Stimulated activated CD4-positive, alpha-beta T cell treated with anti-CD3 and anti-CD28 coated beads, Interleukin-1b, Interleukin-23, amount 100 ng/mL, for 4 hours (primary cell): ENCODE measurements around the gene GALNT9.
"Not testable (repeated sequence)": the region's sequence is repeated elsewhere in the genome, so short reads cannot be mapped to it uniquely, and the experiment has no call there.

Experiments
- DNase-seq, 2 donors: peaks; one replicate each; pipeline ENCODE4 v3.0.0-alpha.2; 2020; ENCODE audit warnings: low read depth in 2 of 2

Gene GALNT9

GRCh38 chr12:132196873-132197390 is 132.5 kb downstream of the GALNT9 start:
- no peak for DNase-seq

GRCh38 chr12:132196038-132196872 is 133.1 kb downstream of the GALNT9 start:
- DNase-seq = no peak

- not testable (repeated sequence) for DNase-seq
These were observed 134.1 kb downstream of the GALNT9 start for GRCh38 chr12:132195242-132195641.

GRCh38 chr12:132194556-132194955 is 134.8 kb downstream of the GALNT9 start:
- no peak for DNase-seq

- DNase-seq = no peak
These were observed 135.3 kb downstream of the GALNT9 start for GRCh38 chr12:132194056-132194455.

GRCh38 chr12:132191715-132192553 is 137.5 kb downstream of the GALNT9 start:
- no peak for DNase-seq

- no peak for DNase-seq
These were observed 138.4 kb downstream of the GALNT9 start for GRCh38 chr12:132190834-132191500.

- no peak for DNase-seq
These were observed 139.2 kb downstream of the GALNT9 start for GRCh38 chr12:132190012-132190755.

GRCh38 chr12:132189378-132190011 is 139.9 kb downstream of the GALNT9 start:
- DNase-seq = peak; percentile 85 to 94

GRCh38 chr12:132188916-132189325 is 140.5 kb downstream of the GALNT9 start:
- DNase-seq = no peak

GRCh38 chr12:132188451-132188901 is 140.9 kb downstream of the GALNT9 start:
- no peak for DNase-seq

GRCh38 chr12:132187646-132188450 is 141.5 kb downstream of the GALNT9 start:
- no peak for DNase-seq

- DNase-seq = no peak
These were observed 142.3 kb downstream of the GALNT9 start for GRCh38 chr12:132186857-132187620.

- DNase-seq = no peak
These were observed 143.1 kb downstream of the GALNT9 start for GRCh38 chr12:132186208-132186856.

- no peak for DNase-seq
These were observed 143.7 kb downstream of the GALNT9 start for GRCh38 chr12:132185705-132186104.

- no peak for DNase-seq
These were observed 146.6 kb downstream of the GALNT9 start for GRCh38 chr12:132182711-132183365.

- no peak for DNase-seq
These were observed 147.1 kb downstream of the GALNT9 start for GRCh38 chr12:132182206-132182710.
